GM23338 (cell line): Measurements from ENCODE around the gene DRC7.

Source experiments
- CREB1 ChIP-seq: fragments of 250-450 bp; sonication (Bioruptor Pico); IDR thresholded peaks from 2 replicates; pipeline ENCODE4 v1.5.0; 2020; ENCODE audit warnings: low read depth, mild to moderate bottlenecking, moderate library complexity
- EZH2 ChIP-seq: fragments of 200-600 bp; sonication (generic); IDR thresholded peaks from one replicate; pipeline ENCODE4 v1.8.0; 2017; ENCODE audit warnings: antibody characterized with exemption, mild to moderate bottlenecking, low read depth; ENCODE audit not compliant: unreplicated experiment
- EZH2phosphoT487 ChIP-seq: fragments of 200-600 bp; sonication (generic); IDR thresholded peaks from one replicate; pipeline ENCODE4 v1.8.1; 2018; ENCODE audit warnings: antibody characterized with exemption; ENCODE audit not compliant: unreplicated experiment
- JUNB ChIP-seq: IDR thresholded peaks from one replicate; pipeline ENCODE4 v1.6.1; 2016; ENCODE audit warnings: antibody characterized with exemption; ENCODE audit not compliant: unreplicated experiment
- NANOG ChIP-seq: IDR thresholded peaks from 2 replicates; pipeline ENCODE4 v1.6.1; 2016; ENCODE audit warnings: antibody characterized with exemption, borderline replicate concordance
- POLR2AphosphoS5 ChIP-seq: IDR thresholded peaks from 2 replicates; pipeline ENCODE4 v1.6.1; 2016; ENCODE audit warnings: antibody characterized with exemption, low read depth
- STAT1 ChIP-seq: IDR thresholded peaks from one replicate; pipeline ENCODE4 v1.6.1; 2016; ENCODE audit warnings: antibody characterized with exemption; ENCODE audit not compliant: unreplicated experiment
- ZNF114 ChIP-seq: fragments of 250-450 bp; sonication (Bioruptor Pico); IDR thresholded peaks from 2 replicates; pipeline ENCODE4 v1.5.0; 2020; ENCODE audit warnings: mild to moderate bottlenecking, moderate library complexity
- ZNF331 ChIP-seq: fragments of 250-450 bp; sonication (Bioruptor Pico); IDR thresholded peaks from 2 replicates; pipeline ENCODE4 v1.5.0; 2020; ENCODE audit warnings: low read depth, mild to moderate bottlenecking, moderate library complexity
- TF ChIP-seq, protein P1 (sequence below), 2 experiments: fragments of 200-600 bp in 1 of 2; sonication (generic) in 1 of 2; conservative IDR thresholded peaks; 2 replicates each; pipeline versions ENCODE4 v1.5.1 to v1.6.1; 2016 to 2017; ENCODE audit warnings: antibody characterized with exemption in 2 of 2, low read depth in 2 of 2, mild to moderate bottlenecking in 2 of 2, moderate library complexity in 1 of 2
- TF ChIP-seq, protein P2 (sequence below): IDR thresholded peaks from 2 replicates; pipeline ENCODE4 v1.6.1; 2016; ENCODE audit warnings: antibody characterized with exemption
- TF ChIP-seq, protein P3 (sequence below): fragments of 250-450 bp; sonication (Bioruptor Pico); IDR thresholded peaks from 2 replicates; pipeline ENCODE4 v1.5.0; 2020; ENCODE audit warnings: mild to moderate bottlenecking, moderate library complexity
- TF ChIP-seq, protein P4 (sequence below): IDR thresholded peaks from one replicate; pipeline ENCODE4 v1.6.1; 2018; ENCODE audit warnings: antibody characterized with exemption; ENCODE audit not compliant: unreplicated experiment

DNA sequence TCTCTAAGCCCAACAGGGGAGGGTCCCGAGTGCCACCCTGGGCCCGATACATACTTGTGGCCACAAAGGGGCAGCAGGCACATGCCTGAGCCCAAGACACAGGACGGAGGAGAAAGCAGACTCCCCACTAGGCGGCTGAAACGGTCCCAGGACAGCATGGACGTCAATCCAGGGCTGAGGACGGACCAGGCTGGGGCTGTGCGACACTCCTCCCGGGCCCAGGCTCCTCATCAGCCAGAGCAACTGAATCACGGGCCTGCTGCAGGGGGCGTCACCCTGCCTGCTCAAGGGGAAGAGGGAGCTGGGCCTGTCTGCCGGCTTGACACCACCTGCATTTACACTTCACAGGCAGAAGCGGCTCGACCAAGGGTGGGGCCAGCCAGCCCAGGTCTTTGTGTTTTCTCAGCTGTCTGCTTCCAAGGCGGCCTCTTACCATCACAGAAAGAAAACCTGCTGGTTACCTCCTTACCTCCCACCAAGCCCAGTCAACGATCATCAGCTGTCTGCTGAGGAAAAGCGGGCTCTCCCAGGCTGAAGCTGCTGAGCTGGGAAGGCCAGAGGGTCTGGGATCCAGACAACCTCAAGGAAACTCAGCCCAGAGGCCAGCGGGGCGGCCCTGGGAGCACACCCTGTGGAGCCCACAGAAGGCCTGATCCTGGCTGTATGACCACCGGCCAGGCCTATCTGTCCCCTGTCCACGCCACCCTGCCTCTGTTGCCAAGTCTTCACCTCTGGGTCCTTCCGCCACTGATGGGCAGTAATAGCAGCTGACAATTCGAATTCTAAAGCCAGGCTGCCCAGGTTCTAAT, 81.3 kb downstream of the DRC7 start:
- TF ChIP-seq CREB1 (CRISPR knock-in tag) = no peak
- TF ChIP-seq, protein P1, sequence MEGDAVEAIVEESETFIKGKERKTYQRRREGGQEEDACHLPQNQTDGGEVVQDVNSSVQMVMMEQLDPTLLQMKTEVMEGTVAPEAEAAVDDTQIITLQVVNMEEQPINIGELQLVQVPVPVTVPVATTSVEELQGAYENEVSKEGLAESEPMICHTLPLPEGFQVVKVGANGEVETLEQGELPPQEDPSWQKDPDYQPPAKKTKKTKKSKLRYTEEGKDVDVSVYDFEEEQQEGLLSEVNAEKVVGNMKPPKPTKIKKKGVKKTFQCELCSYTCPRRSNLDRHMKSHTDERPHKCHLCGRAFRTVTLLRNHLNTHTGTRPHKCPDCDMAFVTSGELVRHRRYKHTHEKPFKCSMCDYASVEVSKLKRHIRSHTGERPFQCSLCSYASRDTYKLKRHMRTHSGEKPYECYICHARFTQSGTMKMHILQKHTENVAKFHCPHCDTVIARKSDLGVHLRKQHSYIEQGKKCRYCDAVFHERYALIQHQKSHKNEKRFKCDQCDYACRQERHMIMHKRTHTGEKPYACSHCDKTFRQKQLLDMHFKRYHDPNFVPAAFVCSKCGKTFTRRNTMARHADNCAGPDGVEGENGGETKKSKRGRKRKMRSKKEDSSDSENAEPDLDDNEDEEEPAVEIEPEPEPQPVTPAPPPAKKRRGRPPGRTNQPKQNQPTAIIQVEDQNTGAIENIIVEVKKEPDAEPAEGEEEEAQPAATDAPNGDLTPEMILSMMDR (conservative IDR thresholded peaks at IDR 0.05; ENCODE audit: low read depth in 2 of 2) = peak; percentile 67 to 80
- no peak for TF ChIP-seq POLR2AphosphoS5
- TF ChIP-seq, protein P2, sequence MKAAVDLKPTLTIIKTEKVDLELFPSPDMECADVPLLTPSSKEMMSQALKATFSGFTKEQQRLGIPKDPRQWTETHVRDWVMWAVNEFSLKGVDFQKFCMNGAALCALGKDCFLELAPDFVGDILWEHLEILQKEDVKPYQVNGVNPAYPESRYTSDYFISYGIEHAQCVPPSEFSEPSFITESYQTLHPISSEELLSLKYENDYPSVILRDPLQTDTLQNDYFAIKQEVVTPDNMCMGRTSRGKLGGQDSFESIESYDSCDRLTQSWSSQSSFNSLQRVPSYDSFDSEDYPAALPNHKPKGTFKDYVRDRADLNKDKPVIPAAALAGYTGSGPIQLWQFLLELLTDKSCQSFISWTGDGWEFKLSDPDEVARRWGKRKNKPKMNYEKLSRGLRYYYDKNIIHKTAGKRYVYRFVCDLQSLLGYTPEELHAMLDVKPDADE = no peak
- no peak for TF ChIP-seq NANOG
- no peak for TF ChIP-seq EZH2
- no peak for TF ChIP-seq EZH2phosphoT487
- TF ChIP-seq, protein P3, sequence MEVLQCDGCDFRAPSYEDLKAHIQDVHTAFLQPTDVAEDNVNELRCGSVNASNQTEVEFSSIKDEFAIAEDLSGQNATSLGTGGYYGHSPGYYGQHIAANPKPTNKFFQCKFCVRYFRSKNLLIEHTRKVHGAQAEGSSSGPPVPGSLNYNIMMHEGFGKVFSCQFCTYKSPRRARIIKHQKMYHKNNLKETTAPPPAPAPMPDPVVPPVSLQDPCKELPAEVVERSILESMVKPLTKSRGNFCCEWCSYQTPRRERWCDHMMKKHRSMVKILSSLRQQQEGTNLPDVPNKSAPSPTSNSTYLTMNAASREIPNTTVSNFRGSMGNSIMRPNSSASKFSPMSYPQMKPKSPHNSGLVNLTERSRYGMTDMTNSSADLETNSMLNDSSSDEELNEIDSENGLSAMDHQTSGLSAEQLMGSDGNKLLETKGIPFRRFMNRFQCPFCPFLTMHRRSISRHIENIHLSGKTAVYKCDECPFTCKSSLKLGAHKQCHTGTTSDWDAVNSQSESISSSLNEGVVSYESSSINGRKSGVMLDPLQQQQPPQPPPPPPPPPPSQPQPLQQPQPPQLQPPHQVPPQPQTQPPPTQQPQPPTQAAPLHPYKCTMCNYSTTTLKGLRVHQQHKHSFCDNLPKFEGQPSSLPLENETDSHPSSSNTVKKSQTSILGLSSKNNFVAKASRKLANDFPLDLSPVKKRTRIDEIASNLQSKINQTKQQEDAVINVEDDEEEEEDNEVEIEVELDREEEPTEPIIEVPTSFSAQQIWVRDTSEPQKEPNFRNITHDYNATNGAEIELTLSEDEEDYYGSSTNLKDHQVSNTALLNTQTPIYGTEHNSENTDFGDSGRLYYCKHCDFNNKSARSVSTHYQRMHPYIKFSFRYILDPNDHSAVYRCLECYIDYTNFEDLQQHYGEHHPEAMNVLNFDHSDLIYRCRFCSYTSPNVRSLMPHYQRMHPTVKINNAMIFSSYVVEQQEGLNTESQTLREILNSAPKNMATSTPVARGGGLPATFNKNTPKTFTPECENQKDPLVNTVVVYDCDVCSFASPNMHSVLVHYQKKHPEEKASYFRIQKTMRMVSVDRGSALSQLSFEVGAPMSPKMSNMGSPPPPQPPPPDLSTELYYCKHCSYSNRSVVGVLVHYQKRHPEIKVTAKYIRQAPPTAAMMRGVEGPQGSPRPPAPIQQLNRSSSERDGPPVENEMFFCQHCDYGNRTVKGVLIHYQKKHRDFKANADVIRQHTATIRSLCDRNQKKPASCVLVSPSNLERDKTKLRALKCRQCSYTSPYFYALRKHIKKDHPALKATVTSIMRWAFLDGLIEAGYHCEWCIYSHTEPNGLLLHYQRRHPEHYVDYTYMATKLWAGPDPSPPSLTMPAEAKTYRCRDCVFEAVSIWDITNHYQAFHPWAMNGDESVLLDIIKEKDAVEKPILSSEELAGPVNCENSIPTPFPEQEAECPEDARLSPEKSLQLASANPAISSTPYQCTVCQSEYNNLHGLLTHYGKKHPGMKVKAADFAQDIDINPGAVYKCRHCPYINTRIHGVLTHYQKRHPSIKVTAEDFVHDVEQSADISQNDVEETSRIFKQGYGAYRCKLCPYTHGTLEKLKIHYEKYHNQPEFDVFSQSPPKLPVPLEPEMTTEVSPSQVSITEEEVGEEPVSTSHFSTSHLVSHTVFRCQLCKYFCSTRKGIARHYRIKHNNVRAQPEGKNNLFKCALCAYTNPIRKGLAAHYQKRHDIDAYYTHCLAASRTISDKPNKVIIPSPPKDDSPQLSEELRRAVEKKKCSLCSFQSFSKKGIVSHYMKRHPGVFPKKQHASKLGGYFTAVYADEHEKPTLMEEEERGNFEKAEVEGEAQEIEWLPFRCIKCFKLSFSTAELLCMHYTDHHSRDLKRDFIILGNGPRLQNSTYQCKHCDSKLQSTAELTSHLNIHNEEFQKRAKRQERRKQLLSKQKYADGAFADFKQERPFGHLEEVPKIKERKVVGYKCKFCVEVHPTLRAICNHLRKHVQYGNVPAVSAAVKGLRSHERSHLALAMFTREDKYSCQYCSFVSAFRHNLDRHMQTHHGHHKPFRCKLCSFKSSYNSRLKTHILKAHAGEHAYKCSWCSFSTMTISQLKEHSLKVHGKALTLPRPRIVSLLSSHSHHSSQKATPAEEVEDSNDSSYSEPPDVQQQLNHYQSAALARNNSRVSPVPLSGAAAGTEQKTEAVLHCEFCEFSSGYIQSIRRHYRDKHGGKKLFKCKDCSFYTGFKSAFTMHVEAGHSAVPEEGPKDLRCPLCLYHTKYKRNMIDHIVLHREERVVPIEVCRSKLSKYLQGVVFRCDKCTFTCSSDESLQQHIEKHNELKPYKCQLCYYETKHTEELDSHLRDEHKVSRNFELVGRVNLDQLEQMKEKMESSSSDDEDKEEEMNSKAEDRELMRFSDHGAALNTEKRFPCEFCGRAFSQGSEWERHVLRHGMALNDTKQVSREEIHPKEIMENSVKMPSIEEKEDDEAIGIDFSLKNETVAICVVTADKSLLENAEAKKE (CRISPR knock-in tag) = peak; percentile 71; the same call in 1 of the 2 replicates
- TF ChIP-seq ZNF331 (CRISPR knock-in tag) = no peak
- TF ChIP-seq, protein P4, sequence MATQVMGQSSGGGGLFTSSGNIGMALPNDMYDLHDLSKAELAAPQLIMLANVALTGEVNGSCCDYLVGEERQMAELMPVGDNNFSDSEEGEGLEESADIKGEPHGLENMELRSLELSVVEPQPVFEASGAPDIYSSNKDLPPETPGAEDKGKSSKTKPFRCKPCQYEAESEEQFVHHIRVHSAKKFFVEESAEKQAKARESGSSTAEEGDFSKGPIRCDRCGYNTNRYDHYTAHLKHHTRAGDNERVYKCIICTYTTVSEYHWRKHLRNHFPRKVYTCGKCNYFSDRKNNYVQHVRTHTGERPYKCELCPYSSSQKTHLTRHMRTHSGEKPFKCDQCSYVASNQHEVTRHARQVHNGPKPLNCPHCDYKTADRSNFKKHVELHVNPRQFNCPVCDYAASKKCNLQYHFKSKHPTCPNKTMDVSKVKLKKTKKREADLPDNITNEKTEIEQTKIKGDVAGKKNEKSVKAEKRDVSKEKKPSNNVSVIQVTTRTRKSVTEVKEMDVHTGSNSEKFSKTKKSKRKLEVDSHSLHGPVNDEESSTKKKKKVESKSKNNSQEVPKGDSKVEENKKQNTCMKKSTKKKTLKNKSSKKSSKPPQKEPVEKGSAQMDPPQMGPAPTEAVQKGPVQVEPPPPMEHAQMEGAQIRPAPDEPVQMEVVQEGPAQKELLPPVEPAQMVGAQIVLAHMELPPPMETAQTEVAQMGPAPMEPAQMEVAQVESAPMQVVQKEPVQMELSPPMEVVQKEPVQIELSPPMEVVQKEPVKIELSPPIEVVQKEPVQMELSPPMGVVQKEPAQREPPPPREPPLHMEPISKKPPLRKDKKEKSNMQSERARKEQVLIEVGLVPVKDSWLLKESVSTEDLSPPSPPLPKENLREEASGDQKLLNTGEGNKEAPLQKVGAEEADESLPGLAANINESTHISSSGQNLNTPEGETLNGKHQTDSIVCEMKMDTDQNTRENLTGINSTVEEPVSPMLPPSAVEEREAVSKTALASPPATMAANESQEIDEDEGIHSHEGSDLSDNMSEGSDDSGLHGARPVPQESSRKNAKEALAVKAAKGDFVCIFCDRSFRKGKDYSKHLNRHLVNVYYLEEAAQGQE = no peak
- no peak for TF ChIP-seq ZNF114 (CRISPR knock-in tag)
- TF ChIP-seq JUNB = no peak
- no peak for TF ChIP-seq STAT1
